Fibroblast of lung (primary cell): Measurements from ENCODE around the gene FAAP20.

Experiments used
- EZH2 ChIP-seq: IDR thresholded peaks from 2 replicates; pipeline ENCODE4 v1.5.1; 2012; ENCODE audit warnings: low read length, control low read depth, mild to moderate bottlenecking; ENCODE audit errors: missing control alignments
- TF ChIP-seq, protein P1 (sequence below), 2 donors: IDR thresholded peaks in 1 of 2; conservative IDR thresholded peaks in 1 of 2; 1 replicate in 1 of 2; 2 replicates in 1 of 2; pipeline ENCODE4 v1.5.1; 2011 to 2012; ENCODE audit warnings: low read length in 2 of 2, control low read depth in 1 of 2, inconsistent platforms in 1 of 2, low read depth in 1 of 2, mild to moderate bottlenecking in 1 of 2

DNA sequence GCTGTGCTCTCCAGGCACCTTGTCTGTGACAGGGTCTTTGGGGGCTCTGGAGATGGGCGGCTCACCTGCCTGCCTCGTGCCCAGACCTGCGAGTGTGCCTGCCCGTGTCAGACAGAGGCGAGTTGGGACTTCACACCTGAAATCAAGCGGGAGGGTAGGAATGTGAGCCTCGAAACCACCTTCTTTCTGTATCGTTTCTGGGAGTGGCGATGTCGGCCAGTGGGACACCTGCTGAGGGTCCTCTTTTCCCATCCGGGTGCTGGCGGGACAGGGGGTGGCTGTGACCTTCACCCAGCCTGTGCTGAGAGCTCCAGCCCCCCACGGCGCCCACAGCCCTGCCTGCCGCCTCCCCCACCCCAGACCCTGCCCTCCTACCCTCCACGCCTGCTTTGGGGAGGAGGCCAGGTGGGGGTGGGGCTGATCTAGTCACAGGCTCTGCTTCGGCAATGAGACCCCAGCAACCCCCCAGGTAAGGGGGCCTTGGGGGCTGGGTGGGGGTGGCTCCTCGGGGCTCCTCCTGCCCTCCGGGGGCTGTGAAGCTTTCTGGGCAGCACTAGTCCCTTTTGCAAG is 15.6 kb upstream of the FAAP20 start:
- TF ChIP-seq, protein P1, sequence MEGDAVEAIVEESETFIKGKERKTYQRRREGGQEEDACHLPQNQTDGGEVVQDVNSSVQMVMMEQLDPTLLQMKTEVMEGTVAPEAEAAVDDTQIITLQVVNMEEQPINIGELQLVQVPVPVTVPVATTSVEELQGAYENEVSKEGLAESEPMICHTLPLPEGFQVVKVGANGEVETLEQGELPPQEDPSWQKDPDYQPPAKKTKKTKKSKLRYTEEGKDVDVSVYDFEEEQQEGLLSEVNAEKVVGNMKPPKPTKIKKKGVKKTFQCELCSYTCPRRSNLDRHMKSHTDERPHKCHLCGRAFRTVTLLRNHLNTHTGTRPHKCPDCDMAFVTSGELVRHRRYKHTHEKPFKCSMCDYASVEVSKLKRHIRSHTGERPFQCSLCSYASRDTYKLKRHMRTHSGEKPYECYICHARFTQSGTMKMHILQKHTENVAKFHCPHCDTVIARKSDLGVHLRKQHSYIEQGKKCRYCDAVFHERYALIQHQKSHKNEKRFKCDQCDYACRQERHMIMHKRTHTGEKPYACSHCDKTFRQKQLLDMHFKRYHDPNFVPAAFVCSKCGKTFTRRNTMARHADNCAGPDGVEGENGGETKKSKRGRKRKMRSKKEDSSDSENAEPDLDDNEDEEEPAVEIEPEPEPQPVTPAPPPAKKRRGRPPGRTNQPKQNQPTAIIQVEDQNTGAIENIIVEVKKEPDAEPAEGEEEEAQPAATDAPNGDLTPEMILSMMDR (conservative IDR thresholded peaks at IDR 0.05 in 1 of 2, IDR thresholded peaks at IDR 0.05 in 1 of 2; ENCODE audit: low read depth in 1 of 2, low read length in 2 of 2): no peak
- no peak for TF ChIP-seq EZH2
